ENCODE measurements around the gene RABGGTA.
A peak's percentile ranks its signal among the peaks of the same experiment; 100 is the strongest.

Gene RABGGTA

DNA sequence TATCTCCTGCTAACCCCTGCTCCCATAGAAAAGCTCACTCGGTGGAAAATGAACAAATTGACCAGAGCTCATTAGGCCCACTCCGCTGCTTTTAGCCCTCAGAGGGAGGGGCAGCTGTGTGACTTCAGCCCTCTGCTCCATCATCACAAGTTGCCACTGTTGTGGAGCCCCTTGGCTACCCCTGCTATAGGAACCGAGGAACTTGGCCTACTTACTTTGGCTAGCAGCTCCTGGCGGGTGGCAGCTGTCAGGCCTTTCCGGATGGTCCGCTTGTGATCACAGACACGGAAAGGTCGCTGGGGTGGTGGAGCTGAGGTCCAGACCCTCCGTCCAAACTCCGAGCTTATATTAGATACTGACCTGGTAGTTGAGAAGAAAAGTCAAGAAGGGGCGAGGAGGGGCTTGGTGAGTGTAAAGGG lies 35.8 kb upstream of the RABGGTA start:
- H3K27ac ChIP-seq: no peak overlapping the region

GRCh38 chr14:24304019-24304387 lies 32.6 kb upstream of the RABGGTA start:
- DNase-seq (ENCODE audit: low read depth, low spot score): no peak

More for the DNA sequence above, 35.8 kb upstream of the RABGGTA start:
- no peak for DNase-seq (ENCODE audit: low read depth, low spot score)

DNA sequence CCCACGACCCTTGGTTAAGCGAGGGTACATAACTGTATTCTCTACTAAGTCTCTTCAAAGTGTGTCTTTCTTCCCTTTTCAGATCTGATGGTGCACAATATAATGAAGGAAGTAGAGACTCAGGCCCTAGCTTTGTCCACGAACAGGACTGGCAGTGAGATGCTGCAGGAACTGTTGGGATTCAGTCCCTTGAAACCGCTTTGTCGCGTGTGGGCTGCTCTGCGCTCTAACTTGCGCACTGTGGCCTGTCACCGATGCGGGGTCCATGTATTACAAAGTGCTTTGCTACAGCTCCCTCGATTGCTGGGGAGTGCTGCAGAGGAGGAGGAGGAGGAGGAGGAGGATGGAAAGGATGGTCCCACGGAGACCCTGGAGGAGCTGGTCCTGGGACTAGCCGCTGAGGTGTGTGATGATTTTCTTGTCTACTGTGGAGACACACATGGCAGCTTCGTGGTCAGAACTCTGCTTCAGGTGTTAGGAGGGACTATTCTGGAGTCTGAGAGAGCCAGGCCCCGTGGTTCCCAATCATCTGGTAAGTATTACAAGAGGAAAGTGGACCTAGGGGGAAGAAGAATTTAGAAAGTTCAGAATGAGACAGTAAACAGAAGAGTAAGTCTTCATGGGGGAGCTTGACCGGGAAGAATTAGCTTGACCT lies 29.1 kb upstream of the RABGGTA start:
- no peak for DNase-seq (ENCODE audit: low read depth, low spot score)
- H3K27ac ChIP-seq: peak overlapping the region; percentile 98

More at GRCh38 chr14:24304019-24304387, 32.6 kb upstream of the RABGGTA start:
- H3K27ac ChIP-seq: no peak overlapping the region

DNA sequence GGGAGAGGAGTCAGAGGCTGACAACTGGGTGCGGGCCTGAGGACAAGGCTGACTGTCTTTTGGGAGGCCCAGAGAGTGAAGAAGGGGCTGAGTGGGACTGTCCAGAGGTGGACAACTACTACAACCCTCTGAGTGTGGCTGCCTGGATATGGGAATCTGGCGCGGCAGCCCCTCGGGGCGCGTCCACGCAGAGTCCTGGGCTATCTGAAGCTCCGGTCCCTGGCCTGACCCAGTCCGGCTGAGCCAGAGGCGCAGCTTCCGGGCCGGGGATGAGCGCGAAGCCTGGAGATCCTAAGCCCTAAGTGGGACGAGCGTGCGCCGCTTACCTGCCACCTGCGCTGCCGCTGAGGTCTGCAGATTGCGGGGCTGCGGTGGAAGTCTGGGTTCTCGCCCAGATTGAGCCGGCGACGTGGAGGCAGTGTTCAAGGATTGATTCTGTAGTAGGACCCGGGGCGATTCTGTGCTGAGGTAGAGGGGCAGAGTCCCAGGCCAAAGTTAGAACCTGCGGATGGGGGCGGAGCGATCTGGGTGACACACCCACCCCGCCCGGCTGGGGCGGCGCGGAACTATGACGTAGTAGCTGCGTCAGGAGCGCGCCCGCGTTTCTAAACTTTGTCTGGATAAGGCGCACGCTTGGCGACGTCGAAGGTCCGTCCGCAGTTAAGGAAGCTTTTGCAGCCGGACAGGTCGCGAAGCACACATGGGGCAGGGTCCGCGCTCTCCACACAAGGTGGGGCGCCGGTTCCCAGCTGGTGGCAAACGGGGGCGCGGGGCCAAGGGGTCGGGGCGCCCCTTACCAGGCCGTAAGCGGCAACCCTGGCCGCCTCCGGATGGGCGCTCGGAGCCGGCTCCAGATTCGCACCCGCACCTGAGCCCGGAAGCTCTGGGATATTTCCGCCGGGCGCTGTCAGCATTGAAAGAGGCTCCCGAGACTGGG lies 28.1 kb upstream of the RABGGTA start, which contains the start of the genes DHRS1 and NOP9:
TSS of gene DHRS1 (minus strand) at position 526 of the 937 bp plus-strand sequence. CDS start 674 bp downstream, outside the sequence.
TSS of gene NOP9 (plus strand) at position 596 of the 937 bp plus-strand sequence. CDS start at position 701, 105 bp downstream.
- DNase-seq (ENCODE audit: low read depth, low spot score): peak; percentile 57
- peak within 1 kb of the TSS; percentile 98 for H3K27ac ChIP-seq

DNA sequence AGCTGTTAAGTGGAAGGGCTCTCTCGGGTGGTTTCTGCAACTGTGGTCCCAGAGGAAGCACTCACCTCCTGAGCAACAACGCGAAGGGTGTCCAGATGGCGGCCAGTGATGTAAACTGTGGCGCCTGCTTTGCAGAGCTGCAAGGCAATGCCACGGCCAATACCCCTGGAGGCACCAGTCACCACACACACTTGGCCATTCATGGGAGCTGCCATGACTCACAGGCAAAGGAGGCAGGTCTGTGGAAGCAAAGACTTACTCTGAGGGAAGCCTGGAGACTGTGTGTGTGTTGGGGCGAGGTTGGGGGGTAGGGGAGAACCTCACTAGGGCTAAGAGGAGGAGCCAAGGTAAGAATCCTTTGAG lies 27.5 kb upstream of the RABGGTA start:
- peak overlapping the region; percentile 98 for H3K27ac ChIP-seq
- peak; percentile 87 for DNase-seq (ENCODE audit: low read depth, low spot score)

DNA sequence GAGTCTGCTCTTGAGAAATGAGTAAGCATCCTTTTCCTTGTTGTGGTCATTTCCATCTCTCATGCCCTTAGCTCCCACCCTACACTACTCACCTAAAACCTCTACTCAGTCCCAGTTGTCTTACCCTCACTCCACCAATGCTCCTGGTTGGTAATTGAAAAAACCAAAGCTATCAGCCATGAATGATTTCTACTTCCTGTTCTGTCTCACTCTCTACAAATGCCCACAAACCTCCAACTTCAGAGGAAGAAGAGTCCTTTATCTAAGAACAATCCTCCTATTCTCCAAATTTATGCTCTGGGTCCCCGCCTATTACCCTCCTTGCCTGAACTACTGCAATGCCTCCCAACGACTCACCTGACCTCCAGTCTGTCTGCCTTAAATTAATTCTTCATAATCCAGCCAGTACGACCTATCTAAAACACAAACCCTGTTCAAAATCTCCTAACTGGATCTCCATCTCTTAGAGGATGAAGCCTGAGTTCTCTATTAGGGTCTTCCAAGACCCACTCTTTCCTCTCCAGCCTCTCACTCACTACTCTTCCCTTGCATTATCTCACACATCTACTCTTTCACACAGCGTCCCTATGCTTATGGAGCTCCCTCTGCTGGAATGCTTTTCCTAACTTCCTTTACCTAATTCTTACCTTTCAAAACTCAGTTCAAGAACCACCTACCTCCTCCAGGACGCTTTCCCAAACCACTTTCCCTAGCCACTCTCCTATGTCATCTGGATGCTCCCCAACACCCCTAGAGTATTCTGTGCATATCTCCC lies 26.0 kb upstream of the RABGGTA start:
- DNase-seq (ENCODE audit: low read depth, low spot score): no peak
- H3K27ac ChIP-seq: peak overlapping the region; percentile 98

DNA sequence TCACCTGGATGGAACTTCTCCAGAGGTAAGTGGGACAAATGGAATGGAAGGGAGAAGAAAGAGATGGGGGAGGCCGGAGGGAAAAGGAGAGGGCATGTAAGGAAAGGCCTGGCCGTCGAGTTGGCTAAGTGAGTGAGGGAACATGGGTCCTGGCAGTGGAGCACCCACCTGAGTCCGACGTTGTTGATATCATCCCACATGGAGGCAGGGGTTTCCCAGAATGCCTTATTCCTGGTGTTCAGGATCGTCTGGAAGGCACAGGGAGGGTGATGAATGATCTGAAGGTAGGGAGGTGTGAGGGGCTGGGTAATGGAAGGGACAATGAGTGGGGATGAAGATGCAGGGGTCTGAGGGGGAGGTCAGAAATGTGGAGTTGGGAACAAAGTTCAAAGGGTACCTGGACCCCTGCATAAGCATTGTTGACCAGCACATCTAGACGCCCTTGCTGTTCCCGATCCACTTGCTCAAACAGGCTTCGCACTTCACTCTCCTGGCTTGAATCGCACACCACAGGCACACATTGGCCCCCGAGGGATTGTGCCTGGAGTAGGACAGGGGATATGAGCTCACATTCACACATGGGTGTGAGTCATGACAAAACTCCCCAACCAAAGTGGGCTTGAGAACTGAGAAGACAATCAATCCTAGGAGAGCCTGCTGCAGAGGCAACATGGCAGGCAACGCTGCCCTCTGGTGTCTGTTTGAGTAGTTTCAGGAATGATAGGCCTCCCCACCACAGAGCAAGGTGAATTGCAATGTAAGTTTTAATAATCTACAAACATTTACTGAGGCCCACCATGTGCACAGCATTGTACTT lies 25.2 kb upstream of the RABGGTA start:
- peak overlapping the region; percentile 98 for H3K27ac ChIP-seq

GRCh38 chr14:24293525-24293924 lies 22.1 kb upstream of the RABGGTA start:
- no peak for DNase-seq (ENCODE audit: low read depth, low spot score)
- H3K27ac ChIP-seq: no peak overlapping the region

More for the DNA sequence above, 25.2 kb upstream of the RABGGTA start:
- DNase-seq (ENCODE audit: low read depth, low spot score): peak; percentile 81

- DNase-seq (ENCODE audit: low read depth, low spot score): no peak
- H3K27ac ChIP-seq: no peak overlapping the region
Observed at GRCh38 chr14:24292118-24292807, 20.9 kb upstream of the RABGGTA start.

DNA sequence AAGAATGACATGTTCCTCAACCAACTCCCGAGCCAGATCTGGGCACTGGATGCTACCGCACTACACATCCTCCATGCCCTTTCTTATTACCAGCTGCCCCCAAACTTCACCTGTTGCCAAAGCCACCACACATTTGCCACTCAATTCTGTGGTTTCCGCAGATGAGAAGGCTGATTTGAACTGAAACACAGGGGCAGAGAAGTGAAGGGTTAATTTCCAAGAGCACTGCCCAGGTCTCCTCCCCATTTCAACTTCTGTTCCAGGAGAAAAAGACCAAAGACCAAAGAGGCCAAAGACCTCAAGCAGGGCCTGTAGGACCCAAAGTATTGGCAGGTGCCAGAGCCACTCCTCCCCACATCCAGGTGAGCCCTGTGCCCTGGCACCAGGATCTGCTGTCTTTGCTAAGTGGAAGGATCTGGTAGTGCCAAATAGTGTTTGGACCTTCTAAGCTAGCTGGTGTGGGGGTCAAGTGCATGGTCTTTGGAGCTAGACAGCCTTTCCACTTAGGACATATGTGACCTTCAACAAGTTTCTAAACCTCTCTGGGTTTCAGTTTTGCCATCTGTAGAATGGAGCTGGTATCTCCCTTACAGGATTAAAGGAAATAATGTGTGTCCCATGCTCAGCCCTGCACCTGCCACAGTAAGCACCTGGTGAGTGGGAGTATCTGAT lies 20.2 kb upstream of the RABGGTA start:
- no peak for DNase-seq (ENCODE audit: low read depth, low spot score)
- no peak overlapping the region for H3K27ac ChIP-seq

GRCh38 chr14:24290746-24291145 lies 19.3 kb upstream of the RABGGTA start:
- H3K27ac ChIP-seq: no peak overlapping the region
- no peak for DNase-seq (ENCODE audit: low read depth, low spot score)

GRCh38 chr14:24289649-24290280 lies 18.4 kb upstream of the RABGGTA start:
- no peak overlapping the region for H3K27ac ChIP-seq
- no peak for DNase-seq (ENCODE audit: low read depth, low spot score)

DNA sequence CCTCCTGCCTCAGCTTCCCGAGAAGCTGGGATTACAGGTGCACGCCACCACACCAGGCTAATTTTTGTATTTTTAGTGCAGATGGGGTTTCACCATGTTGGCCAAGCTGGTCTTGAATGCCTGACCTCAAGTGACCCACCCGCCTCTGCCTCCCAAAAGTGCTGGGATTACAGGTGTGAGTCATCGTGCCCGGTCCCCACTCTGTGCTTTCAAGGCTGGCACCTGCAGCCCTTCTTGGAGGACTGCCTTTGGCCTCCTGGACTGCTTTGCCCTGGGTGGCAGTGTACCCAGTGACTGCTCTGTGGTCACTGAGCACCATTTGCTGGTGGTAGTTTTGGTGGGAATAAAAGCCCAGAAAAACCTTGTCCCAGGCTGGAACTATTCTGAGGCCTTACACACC lies 15.6 kb upstream of the RABGGTA start:
- DNase-seq (ENCODE audit: low read depth, low spot score): no peak
- peak overlapping the region; percentile 4 for H3K27ac ChIP-seq

DNA sequence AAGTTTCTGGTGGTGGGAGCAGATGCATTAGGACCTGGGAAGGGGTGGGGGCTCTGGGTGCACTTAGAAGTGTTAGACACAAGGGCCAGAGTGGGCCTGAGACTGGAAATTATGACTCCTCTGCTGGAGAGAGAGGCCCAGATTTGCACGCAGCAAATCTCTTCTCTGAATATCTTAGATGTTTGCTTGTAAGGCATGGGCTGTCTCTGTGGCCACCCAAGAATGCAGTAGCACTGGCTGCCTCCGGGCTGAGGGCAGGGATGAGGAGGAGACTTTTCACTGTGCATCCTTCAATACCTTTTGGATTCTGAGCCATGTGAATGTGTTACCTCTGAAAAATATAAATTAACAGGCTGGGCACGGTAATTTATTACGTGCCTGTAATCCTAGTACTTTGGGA lies 14.0 kb upstream of the RABGGTA start:
- DNase-seq (ENCODE audit: low read depth, low spot score): no peak
- H3K27ac ChIP-seq: peak overlapping the region; percentile 67

GRCh38 chr14:24284501-24285035 lies 13.2 kb upstream of the RABGGTA start:
- DNase-seq (ENCODE audit: low read depth, low spot score): no peak

GRCh38 chr14:24283796-24284460 lies 12.5 kb upstream of the RABGGTA start:
- no peak for DNase-seq (ENCODE audit: low read depth, low spot score)
- peak overlapping the region; percentile 67 for H3K27ac ChIP-seq

More at GRCh38 chr14:24284501-24285035, 13.2 kb upstream of the RABGGTA start:
- H3K27ac ChIP-seq: peak overlapping the region; percentile 67

GRCh38 chr14:24282736-24283135 lies 11.3 kb upstream of the RABGGTA start:
- H3K27ac ChIP-seq: no peak overlapping the region

More at GRCh38 chr14:24282736-24283135, 11.3 kb upstream of the RABGGTA start:
- no peak for DNase-seq (ENCODE audit: low read depth, low spot score)
